ENCODE measurements around the gene TMEM81.

- TF ChIP-seq CTCF (optimal IDR thresholded peaks at IDR 0.05 in 1 of 3, IDR thresholded peaks at IDR 0.05 in 1 of 3, conservative IDR thresholded peaks at IDR 0.05 in 1 of 3; ENCODE audit: extremely low read depth in 1 of 3, insufficient read depth in 2 of 3, low read length in 3 of 3) (no peak), EZH2 (IDR thresholded peaks at IDR 0.05; ENCODE audit: low read length) (no peak)
These were observed 24.6 kb downstream of the TMEM81 start for GRCh38 chr1:205059660-205060059.

All from keratinocyte (primary cell).